Transverse colon (tissue), 4 donors: Measurements from ENCODE around the gene EBF3.

Experiments
- POLR2A ChIP-seq: fragments of 450-650 bp; IDR thresholded peaks from one replicate; pipeline ENCODE4 v1.6.1; 2016; ENCODE audit warnings: antibody characterized with exemption, mild to moderate bottlenecking, moderate library complexity
- POLR2AphosphoS5 ChIP-seq, 3 donors: sonication (generic); formaldehyde crosslinking; IDR thresholded peaks; one replicate each; pipeline ENCODE4 v1.6.1; 2016; ENCODE audit warnings: antibody characterized with exemption in 3 of 3
- TF ChIP-seq, protein P1 (sequence below), 5 experiments: fragments of 200-600 bp in 3 of 5; fragments of 450-650 bp in 2 of 5; sonication (generic) in 3 of 5; IDR thresholded peaks; 1 replicate in 2 of 5; 2 replicates in 3 of 5; pipeline ENCODE4 v1.5.1; 2016 to 2017; ENCODE audit warnings: antibody characterized with exemption in 5 of 5, inconsistent platforms in 3 of 5, mild to moderate bottlenecking in 2 of 5, moderate library complexity in 1 of 5

DNA sequence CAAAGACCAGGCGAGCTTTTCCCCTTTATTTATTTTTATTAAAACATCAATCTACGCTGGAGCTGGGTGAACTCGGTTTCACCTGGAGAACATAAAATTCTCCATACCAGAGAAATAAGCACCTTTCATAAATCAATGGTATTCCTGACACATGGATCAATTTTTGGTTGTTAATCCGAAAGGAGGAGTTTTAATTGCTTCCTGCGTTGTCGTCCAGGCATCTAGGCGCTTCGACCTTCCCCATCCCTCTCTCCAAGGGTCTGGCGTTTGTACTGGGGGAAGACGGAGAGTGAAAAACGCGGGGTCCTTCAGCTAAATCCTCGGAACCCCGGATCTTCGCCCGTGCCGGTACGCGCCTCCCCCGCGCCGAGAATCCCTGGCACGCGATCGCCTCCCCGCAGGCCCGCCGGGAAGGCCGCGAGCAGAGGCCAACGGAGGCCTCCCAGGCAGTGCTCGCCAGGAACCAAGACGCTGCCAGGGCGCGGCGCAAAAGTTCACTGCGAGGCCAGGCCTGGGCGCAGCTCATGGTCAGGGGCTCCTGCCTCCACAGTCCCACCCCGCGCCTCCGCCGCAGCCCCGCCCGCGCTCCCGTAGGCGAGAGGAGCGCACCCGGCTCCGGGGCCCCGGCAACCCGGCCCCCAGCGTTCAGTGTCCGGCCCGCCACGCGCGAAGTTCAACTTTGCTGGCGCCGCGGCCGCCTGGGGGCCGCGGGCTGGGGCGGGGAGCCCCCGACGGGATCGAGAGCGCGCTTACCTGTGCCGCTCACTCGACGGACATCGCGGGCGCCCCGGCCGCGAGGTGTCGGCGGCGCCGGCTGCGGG is 8.3 kb upstream of the EBF3 start:
- TF ChIP-seq, protein P1, sequence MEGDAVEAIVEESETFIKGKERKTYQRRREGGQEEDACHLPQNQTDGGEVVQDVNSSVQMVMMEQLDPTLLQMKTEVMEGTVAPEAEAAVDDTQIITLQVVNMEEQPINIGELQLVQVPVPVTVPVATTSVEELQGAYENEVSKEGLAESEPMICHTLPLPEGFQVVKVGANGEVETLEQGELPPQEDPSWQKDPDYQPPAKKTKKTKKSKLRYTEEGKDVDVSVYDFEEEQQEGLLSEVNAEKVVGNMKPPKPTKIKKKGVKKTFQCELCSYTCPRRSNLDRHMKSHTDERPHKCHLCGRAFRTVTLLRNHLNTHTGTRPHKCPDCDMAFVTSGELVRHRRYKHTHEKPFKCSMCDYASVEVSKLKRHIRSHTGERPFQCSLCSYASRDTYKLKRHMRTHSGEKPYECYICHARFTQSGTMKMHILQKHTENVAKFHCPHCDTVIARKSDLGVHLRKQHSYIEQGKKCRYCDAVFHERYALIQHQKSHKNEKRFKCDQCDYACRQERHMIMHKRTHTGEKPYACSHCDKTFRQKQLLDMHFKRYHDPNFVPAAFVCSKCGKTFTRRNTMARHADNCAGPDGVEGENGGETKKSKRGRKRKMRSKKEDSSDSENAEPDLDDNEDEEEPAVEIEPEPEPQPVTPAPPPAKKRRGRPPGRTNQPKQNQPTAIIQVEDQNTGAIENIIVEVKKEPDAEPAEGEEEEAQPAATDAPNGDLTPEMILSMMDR (IDR thresholded peaks at IDR 0.05): no peak
- no peak for TF ChIP-seq POLR2A
- no peak for TF ChIP-seq POLR2AphosphoS5 (IDR thresholded peaks at IDR 0.05)
